Measurements from ENCODE around the gene CTBP1. TPM values are rescaled to one million over a fixed set of nuclear protein-coding genes. Genes with fewer than 3 reads are reported as not detected.

The CTBP1 gene
- total and polyA plus RNA-seq, 2 of the 8 experiments (the other 6 are each of a cell fraction or from before 2014, with no cell fraction given): 128 to 185 TPM

- H2BK15ac ChIP-seq (ENCODE audit: low read length): no peak overlapping the region
- H2AFZ ChIP-seq (ENCODE audit: low read length): no peak overlapping the region
- H3K4me2 ChIP-seq (ENCODE audit: insufficient read depth in 1 of 2, low read depth in 2 of 2, low read length in 2 of 2): no peak overlapping the region
- no peak overlapping the region for H4K5ac ChIP-seq (ENCODE audit: insufficient read length, low read depth, low read length)
- ChIA-PET CTCF (ENCODE audit: partially characterized antibody) (interaction anchor here (1.0 to 1.1 kb wide), 2 partner anchors 23 to 63 kb away, joined by 3 read pairs; no protein-coding TSS in a partner anchor), POLR2A (ENCODE audit: partially characterized antibody) (interaction anchor here (1.2 kb wide), 1 partner anchor 21 kb away, joined by 4 read pairs; the partner anchor contains the start of gene SPON2)
- no peaks in the 10 kb centered on the region for H3K79me1 ChIP-seq (ENCODE audit: low read depth, low read length)
- H3K79me2 ChIP-seq (ENCODE audit: control insufficient read depth in 1 of 2, insufficient read depth in 2 of 2, low read length in 2 of 2): no peaks in the 10 kb centered on the region
- H3K9me3 ChIP-seq (ENCODE audit: insufficient read depth in 2 of 2, low read depth in 1 of 2, low read length in 1 of 2): no peaks in the 10 kb centered on the region
- no peak overlapping the region for H3K9ac ChIP-seq (replicated peaks in 1 of 4; ENCODE audit: extremely low read depth in 1 of 4, low read depth in 3 of 4, low read length in 3 of 4)
- no peak overlapping the region for H3K18ac ChIP-seq (ENCODE audit: extremely low read depth, low read length)
- H3K4me1 ChIP-seq (replicated peaks in 1 of 4; ENCODE audit: control insufficient read depth in 3 of 4, insufficient read depth in 4 of 4, low read length in 3 of 4): no peaks in the 10 kb centered on the region
- H2BK12ac ChIP-seq (ENCODE audit: low read depth, low read length): no peak overlapping the region
- no peak for DNase-seq (ENCODE audit: low read depth in 1 of 2, low spot score in 2 of 2)
- H2BK20ac ChIP-seq (ENCODE audit: low read length): no peak overlapping the region
- no peak overlapping the region for H2BK5ac ChIP-seq (ENCODE audit: low read depth, low read length)
- H4K91ac ChIP-seq (replicated peaks; ENCODE audit: insufficient read length, low read length): no peak overlapping the region
- H3K27ac ChIP-seq (ENCODE audit: low read depth, low read length): no peak overlapping the region
- no peak for FAIRE-seq
- no peak overlapping the region for H2BK120ac ChIP-seq (replicated peaks; ENCODE audit: low read depth, low read length)
- WGBS, 2 experiments (ENCODE audit: extremely low coverage in 1 of 2, insufficient coverage in 1 of 2, insufficient read length in 1 of 2, insufficient replicate concordance in 2 of 2, low coverage in 1 of 2, low lambda C conversion rate in 2 of 2, missing lambda C conversion rate in 1 of 2): 85% methylated on average over 13 of the region's 13 CpGs; no CpG with 5 or more reads in 1 of the 2 experiments
- H3K27me3 ChIP-seq (replicated peaks in 1 of 4; ENCODE audit: control insufficient read depth in 3 of 4, extremely low read depth in 1 of 4, insufficient read depth in 3 of 4, low read length in 3 of 4): no peaks in the 10 kb centered on the region; a peak in 2 of 7 replicates
- no peak overlapping the region for H2AK5ac ChIP-seq (ENCODE audit: low read depth, low read length)
- H3K4me3 ChIP-seq (ENCODE audit: extremely low read depth in 1 of 4, insufficient read depth in 2 of 4, low read depth in 3 of 4, low read length in 4 of 4): no peak overlapping the region
- H4K8ac ChIP-seq (ENCODE audit: extremely low read depth, insufficient read depth, low read length): no peak overlapping the region; the same call in 1 of the 2 replicates
- H3K23ac ChIP-seq (ENCODE audit: insufficient read length): no peak overlapping the region
- H3K56ac ChIP-seq (replicated peaks; ENCODE audit: insufficient read length, low read depth, low read length): no peak overlapping the region
- H4K20me1 ChIP-seq (replicated peaks in 1 of 2; ENCODE audit: control insufficient read depth in 1 of 2, insufficient read depth in 2 of 2, low read length in 2 of 2): no peaks in the 10 kb centered on the region
- no peaks in the 10 kb centered on the region for H3K23me2 ChIP-seq (ENCODE audit: low read depth, low read length)
- no peak overlapping the region for H3K4ac ChIP-seq (replicated peaks; ENCODE audit: insufficient read length, low read depth, low read length)
- H3K14ac ChIP-seq (ENCODE audit: insufficient read length): no peak overlapping the region
- TF ChIP-seq FOSL1 (IDR thresholded peaks at IDR 0.05; ENCODE audit: insufficient read depth, low read depth, low read length): no peak
- TF ChIP-seq GABPA (IDR thresholded peaks at IDR 0.05; ENCODE audit: borderline replicate concordance, insufficient read depth, low read length): no peak
- no peak for TF ChIP-seq CBX8 (IDR thresholded peaks at IDR 0.05; ENCODE audit: borderline replicate concordance, low read depth, low read length)
- no peak for TF ChIP-seq RAD21 (IDR thresholded peaks at IDR 0.05 in 1 of 2, conservative IDR thresholded peaks at IDR 0.05 in 1 of 2; ENCODE audit: low read depth in 2 of 2, low read length in 2 of 2)
- no peak for TF ChIP-seq SUZ12 (IDR thresholded peaks at IDR 0.05; ENCODE audit: low read length)
- no peak for TF ChIP-seq RBBP5 (IDR thresholded peaks at IDR 0.05; ENCODE audit: borderline replicate concordance, low read depth, low read length)
- TF ChIP-seq SAP30 (IDR thresholded peaks at IDR 0.05; ENCODE audit: insufficient read depth, insufficient replicate concordance, low read length): no peak
- no peak for TF ChIP-seq ATF2 (IDR thresholded peaks at IDR 0.05; ENCODE audit: low read length)
- no peaks in the 10 kb centered on the region for H3K36me3 ChIP-seq (ENCODE audit: control insufficient read depth in 2 of 4, insufficient read depth in 4 of 4, low read length in 3 of 4)
These were observed 56.3 kb downstream of the CTBP1 start for GRCh38 chr4:1192493-1193205.
